ENCODE results near the gene SUSD2.
"Not testable (repeated sequence)": the region's sequence is repeated elsewhere in the genome, so short reads cannot be mapped to it uniquely, and the experiment has no call there.

GRCh38 chr22:24136533-24136932 is 44.8 kb upstream of the SUSD2 start:
- not testable (repeated sequence) for TF ChIP-seq SP1, PKNOX1, FOXK2, ZNF384, SUZ12 (IDR thresholded peaks at IDR 0.05)
